Keratinocyte (primary cell): ENCODE results near the gene MAP3K10. TPM values are rescaled to one million over a fixed set of nuclear protein-coding genes. Genes with fewer than 3 reads are reported as not detected.

Experiments used
- DNase-seq: peaks from one replicate; pipeline ENCODE4 v3.0.0-alpha.2; 2011; ENCODE audit warnings: low read depth, missing footprints, low spot score
- FAIRE-seq: peaks from 2 replicates; lab custom pipeline; 2011; peaks lifted over from hg19 to GRCh38; lab: Jason Lieb, UNC
- H2AFZ ChIP-seq: 2 replicates; pipeline ENCODE4 v1.6.0; 2012; ENCODE audit warnings: low read length, control low read depth, inconsistent platforms; ENCODE audit not compliant: control insufficient read depth
- H3K27ac ChIP-seq: 2 replicates; pipeline ENCODE4 v1.5.1; 2011; ENCODE audit warnings: low read length; ENCODE audit not compliant: control insufficient read depth, insufficient read depth
- H3K27me3 ChIP-seq: 3 replicates; pipeline ENCODE4 v1.6.0; 2011; ENCODE audit warnings: low read length; ENCODE audit not compliant: control insufficient read depth, insufficient read depth; ENCODE audit errors: extremely low read depth
- H3K36me3 ChIP-seq, 2 experiments: 2 replicates in 1 of 2; 3 replicates in 1 of 2; pipeline ENCODE4 v1.5.1; 2011; ENCODE audit warnings: low read length in 2 of 2, mild to moderate bottlenecking in 1 of 2; ENCODE audit not compliant: control insufficient read depth in 2 of 2, insufficient read depth in 2 of 2; ENCODE audit errors: extremely low read depth in 1 of 2
- H3K4me1 ChIP-seq: 3 replicates; pipeline ENCODE4 v1.5.1; 2011; ENCODE audit warnings: low read length; ENCODE audit not compliant: control insufficient read depth, insufficient read depth; ENCODE audit errors: extremely low read depth
- H3K4me2 ChIP-seq: 3 replicates; pipeline ENCODE4 v1.6.0; 2011; ENCODE audit warnings: low read depth, low read length; ENCODE audit not compliant: control insufficient read depth, insufficient read depth; ENCODE audit errors: extremely low read depth
- H3K4me3 ChIP-seq, 3 experiments: fragments of 200-600 bp in 1 of 3; sonication (generic) in 1 of 3; 2 replicates in 2 of 3; 3 replicates in 1 of 3; pipeline ENCODE4 v1.5.1; 2011 to 2016; ENCODE audit warnings: low read length in 3 of 3, mild to moderate bottlenecking in 3 of 3, control low read depth in 2 of 3, inconsistent platforms in 1 of 3, low read depth in 1 of 3, mixed read lengths in 1 of 3, mixed run types in 1 of 3, moderate library complexity in 1 of 3; ENCODE audit not compliant: control insufficient read depth in 2 of 3, insufficient read depth in 2 of 3; ENCODE audit errors: extremely low read depth in 1 of 3
- H3K79me2 ChIP-seq: 2 replicates; pipeline ENCODE4 v1.6.0; 2012; ENCODE audit warnings: low read length; ENCODE audit not compliant: control insufficient read depth, insufficient read depth
- H3K9ac ChIP-seq: 3 replicates; pipeline ENCODE4 v1.6.0; 2011; ENCODE audit warnings: low read length; ENCODE audit not compliant: control insufficient read depth, insufficient read depth; ENCODE audit errors: extremely low read depth
- H3K9me1 ChIP-seq: 3 replicates; pipeline ENCODE4 v1.6.0; 2011; ENCODE audit warnings: low read length; ENCODE audit not compliant: control insufficient read depth, insufficient read depth; ENCODE audit errors: extremely low read depth
- H3K9me3 ChIP-seq: 2 replicates; pipeline ENCODE4 v1.5.1; 2012; ENCODE audit warnings: low read depth, low read length; ENCODE audit not compliant: control insufficient read depth
- H4K20me1 ChIP-seq: 3 replicates; pipeline ENCODE4 v1.6.0; 2011; ENCODE audit warnings: low read length; ENCODE audit not compliant: control insufficient read depth, insufficient read depth; ENCODE audit errors: extremely low read depth
- EZH2 ChIP-seq: IDR thresholded peaks from one replicate; pipeline ENCODE4 v1.6.1; 2012; ENCODE audit warnings: inconsistent platforms, mild to moderate bottlenecking, low read length, moderate library complexity
- dilution Hi-C: fragments of 300-500 bp; cut with MboI; formaldehyde crosslinking; loops from one replicate; pipeline ENCODE4 v1.7.0; 2020; ENCODE audit warnings: low sequenced_read_pairs; ENCODE audit not compliant: extremely low pct_ligation_motif_present
- polyA plus RNA-seq, 5 experiments: library from polyadenylated mRNA; depleted of rRNA in 3 of 5; stranded (reverse) in 3 of 5; stranded (forward) in 1 of 5; unstranded in 1 of 5; fragments of >200 nt; gene quantifications; 1 replicate in 1 of 5; 2 replicates in 3 of 5; 3 replicates in 1 of 5; pipeline versions ENCODE4 v1.2.1 to v1.2.3, GENCODE V29; 2011 to 2012; ENCODE audit warnings: missing spikeins in 2 of 5, low read depth in 1 of 5, low replicate concordance in 1 of 5
- TF ChIP-seq, protein P1 (sequence below), 3 experiments: IDR thresholded peaks in 1 of 3; conservative IDR thresholded peaks in 1 of 3; optimal IDR thresholded peaks in 1 of 3; 2 replicates in 2 of 3; 3 replicates in 1 of 3; pipeline versions ENCODE3 to v1.5.1; 2011; ENCODE audit warnings: low read length in 3 of 3, mild to moderate bottlenecking in 3 of 3, moderate library complexity in 2 of 3, control low read depth in 1 of 3, inconsistent platforms in 1 of 3; ENCODE audit not compliant: insufficient read depth in 2 of 3; ENCODE audit errors: extremely low read depth in 1 of 3

MAP3K10 gene
- polyA plus RNA-seq, 1 donor (not counting 4 experiments of a cell fraction or from before 2014, with no cell fraction given), result 2.9 TPM

DNA sequence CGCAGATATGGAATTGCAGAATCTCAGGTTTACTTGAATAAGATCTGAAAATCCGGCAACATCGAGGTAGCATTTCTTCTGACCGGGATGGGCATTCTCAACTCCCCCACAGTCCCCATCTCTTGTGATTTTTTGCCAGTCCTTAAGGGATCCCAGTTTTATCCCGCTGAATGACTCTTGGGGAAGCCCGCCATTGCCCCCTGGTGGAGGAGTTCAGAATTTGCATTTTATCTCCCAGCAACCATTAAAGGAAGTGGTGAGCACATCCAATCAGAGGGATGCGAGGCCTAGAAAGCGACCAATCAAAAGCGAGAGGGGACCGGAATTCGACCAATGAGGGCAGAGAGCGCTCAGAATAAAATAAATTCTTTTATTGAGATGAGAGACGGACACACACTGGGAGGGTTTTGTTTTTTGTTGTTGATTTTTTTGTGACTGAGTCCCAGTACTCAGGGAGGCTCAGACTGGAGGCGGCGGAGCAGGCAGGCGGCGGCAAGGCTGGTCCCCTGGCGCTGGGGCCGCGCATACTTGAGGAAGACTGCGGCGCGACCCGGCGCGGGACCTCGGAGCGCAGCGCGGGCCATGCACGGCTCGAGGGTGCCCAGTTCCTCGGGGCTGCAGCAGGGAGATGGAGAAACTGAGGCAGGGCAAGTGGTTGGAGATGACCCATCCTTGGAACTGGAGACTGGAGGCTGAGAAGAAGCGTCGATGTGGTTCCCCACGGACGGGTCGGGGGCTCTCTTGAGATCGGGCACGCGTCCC is 30.8 kb downstream of the MAP3K10 start:
- Histone ChIP-seq H2AFZ (no peak overlapping the region), H3K27me3 (peaks cover 33% of the 10 kb centered on the region)

DNA sequence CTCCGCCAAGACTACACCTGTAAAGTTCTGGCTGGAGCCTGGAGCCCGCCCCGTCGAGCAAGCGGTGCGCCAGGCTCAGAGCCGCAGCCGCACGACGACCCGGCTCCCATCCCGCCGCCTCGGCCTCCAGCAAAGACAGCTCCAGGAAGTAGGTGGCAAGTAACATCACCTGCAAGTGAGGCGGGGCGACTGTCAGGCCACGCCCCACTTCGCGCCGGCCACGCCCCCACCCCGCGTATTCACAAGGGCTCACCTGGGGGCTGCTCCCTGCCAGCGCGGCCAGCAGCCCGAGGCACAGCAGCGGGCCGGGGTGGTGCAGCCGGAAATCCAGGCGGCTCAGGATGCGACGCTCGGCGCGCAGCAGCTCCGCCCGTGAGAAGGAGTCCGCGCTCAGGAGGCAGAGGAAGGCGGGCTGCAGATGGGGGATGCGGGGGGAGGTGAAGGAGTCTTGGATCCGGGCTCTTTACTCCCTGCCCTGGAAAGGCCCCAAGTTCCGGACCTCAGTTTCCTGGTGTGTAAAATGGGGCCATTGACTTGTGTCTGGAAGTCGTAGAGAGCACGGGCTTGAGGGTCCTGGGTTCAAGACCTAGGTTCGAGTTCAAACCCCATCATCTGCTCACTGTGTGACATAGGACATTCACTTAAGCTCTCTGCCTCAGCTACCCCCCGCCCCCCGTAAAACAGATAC is 32.1 kb downstream of the MAP3K10 start:
- H3K27ac ChIP-seq, result no peak overlapping the region
- H3K9ac ChIP-seq, result no peak overlapping the region
- H3K9me1 ChIP-seq, result no peaks in the 10 kb centered on the region
- H3K4me3 ChIP-seq, result no peak overlapping the region
- no peaks in the 10 kb centered on the region for H3K9me3 ChIP-seq
- peaks cover 6% of the 10 kb centered on the region for H3K4me1 ChIP-seq
- H3K79me2 ChIP-seq, result no peaks in the 10 kb centered on the region
- no peaks in the 10 kb centered on the region for H3K36me3 ChIP-seq
- peaks cover 25% of the 10 kb centered on the region for H3K27me3 ChIP-seq
- DNase-seq (no peak), FAIRE-seq (no peak)
- no peak overlapping the region for H2AFZ ChIP-seq
- H4K20me1 ChIP-seq, result no peaks in the 10 kb centered on the region
- dilution Hi-C loops, result no loop called here
- peak overlapping the region; percentile 39 for H3K4me2 ChIP-seq
- TF ChIP-seq, protein P1, sequence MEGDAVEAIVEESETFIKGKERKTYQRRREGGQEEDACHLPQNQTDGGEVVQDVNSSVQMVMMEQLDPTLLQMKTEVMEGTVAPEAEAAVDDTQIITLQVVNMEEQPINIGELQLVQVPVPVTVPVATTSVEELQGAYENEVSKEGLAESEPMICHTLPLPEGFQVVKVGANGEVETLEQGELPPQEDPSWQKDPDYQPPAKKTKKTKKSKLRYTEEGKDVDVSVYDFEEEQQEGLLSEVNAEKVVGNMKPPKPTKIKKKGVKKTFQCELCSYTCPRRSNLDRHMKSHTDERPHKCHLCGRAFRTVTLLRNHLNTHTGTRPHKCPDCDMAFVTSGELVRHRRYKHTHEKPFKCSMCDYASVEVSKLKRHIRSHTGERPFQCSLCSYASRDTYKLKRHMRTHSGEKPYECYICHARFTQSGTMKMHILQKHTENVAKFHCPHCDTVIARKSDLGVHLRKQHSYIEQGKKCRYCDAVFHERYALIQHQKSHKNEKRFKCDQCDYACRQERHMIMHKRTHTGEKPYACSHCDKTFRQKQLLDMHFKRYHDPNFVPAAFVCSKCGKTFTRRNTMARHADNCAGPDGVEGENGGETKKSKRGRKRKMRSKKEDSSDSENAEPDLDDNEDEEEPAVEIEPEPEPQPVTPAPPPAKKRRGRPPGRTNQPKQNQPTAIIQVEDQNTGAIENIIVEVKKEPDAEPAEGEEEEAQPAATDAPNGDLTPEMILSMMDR (optimal IDR thresholded peaks at IDR 0.05 in 1 of 3, IDR thresholded peaks at IDR 0.05 in 1 of 3, conservative IDR thresholded peaks at IDR 0.05 in 1 of 3; ENCODE audit: extremely low read depth in 1 of 3, insufficient read depth in 2 of 3, low read length in 3 of 3), result no peak
- no peak for TF ChIP-seq EZH2

More for the DNA sequence above, 30.8 kb downstream of the MAP3K10 start:
- Histone ChIP-seq H3K9me3 (no peaks in the 10 kb centered on the region), H3K9me1 (no peaks in the 10 kb centered on the region), H3K27ac (no peak overlapping the region), H3K9ac (no peak overlapping the region), H3K36me3 (no peaks in the 10 kb centered on the region), H3K4me1 (peaks cover 9% of the 10 kb centered on the region), H3K4me3 (no peak overlapping the region), H3K4me2 (no peak overlapping the region), H4K20me1 (no peaks in the 10 kb centered on the region), H3K79me2 (no peaks in the 10 kb centered on the region)
- FAIRE-seq (peak; percentile 76), DNase-seq (peak; percentile 76)
- no peak for TF ChIP-seq EZH2
- TF ChIP-seq, protein P1 (optimal IDR thresholded peaks at IDR 0.05 in 1 of 3, IDR thresholded peaks at IDR 0.05 in 1 of 3, conservative IDR thresholded peaks at IDR 0.05 in 1 of 3; ENCODE audit: extremely low read depth in 1 of 3, insufficient read depth in 2 of 3, low read length in 3 of 3), result peak; percentile 67 to 80 (median 76)
- dilution Hi-C loops, result no loop called here
